ENCODE results near the gene HMGCS1. TPM values are rescaled to one million over a fixed set of nuclear protein-coding genes. Genes with fewer than 3 reads are reported as not detected.

The HMGCS1 gene
- total and polyA plus RNA-seq, 2 of the 8 experiments (the other 6 are each of a cell fraction or from before 2014, with no cell fraction given): 63.6 to 236 TPM

DNA sequence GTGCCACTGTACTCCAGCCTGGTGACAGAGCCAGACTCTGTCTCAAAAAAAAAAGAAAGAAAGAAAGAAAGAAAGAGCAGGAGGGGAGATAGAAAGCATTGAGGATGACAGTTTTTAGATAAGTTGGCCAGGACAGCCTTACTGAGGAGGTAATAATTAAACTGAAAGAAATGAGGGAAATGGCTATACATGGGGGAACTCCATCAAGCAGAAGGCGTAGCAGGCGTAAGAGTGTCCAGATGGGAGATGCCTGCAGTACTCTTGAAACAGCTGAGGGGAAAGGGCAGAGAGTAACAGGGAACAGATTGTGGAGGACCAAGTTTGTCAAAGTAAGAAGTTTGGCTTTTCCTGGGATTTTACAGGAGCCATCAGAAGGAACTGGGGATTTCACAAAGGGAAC, 57.5 kb downstream of the HMGCS1 start:
- no peak overlapping the region for H2BK12ac ChIP-seq (ENCODE audit: low read depth, low read length)
- H3K4me2 ChIP-seq (ENCODE audit: insufficient read depth in 1 of 2, low read depth in 2 of 2, low read length in 2 of 2): no peak overlapping the region
- H3K23ac ChIP-seq (ENCODE audit: insufficient read length): no peak overlapping the region
- no peak overlapping the region for H3K9ac ChIP-seq (replicated peaks in 1 of 4; ENCODE audit: extremely low read depth in 1 of 4, low read depth in 3 of 4, low read length in 3 of 4)
- 91% methylated on average over 2 of the region's 2 CpGs; no CpG with 5 or more reads in 1 of the 2 experiments for WGBS, 2 experiments (ENCODE audit: extremely low coverage in 1 of 2, insufficient coverage in 1 of 2, insufficient read length in 1 of 2, insufficient replicate concordance in 2 of 2, low coverage in 1 of 2, low lambda C conversion rate in 2 of 2, missing lambda C conversion rate in 1 of 2)
- H4K8ac ChIP-seq (ENCODE audit: extremely low read depth, insufficient read depth, low read length): no peak overlapping the region
- no peak overlapping the region for H3K14ac ChIP-seq (ENCODE audit: insufficient read length)
- H3K79me1 ChIP-seq (ENCODE audit: low read depth, low read length): no peaks in the 10 kb centered on the region; the same call in 1 of the 2 replicates
- H3K56ac ChIP-seq (replicated peaks; ENCODE audit: insufficient read length, low read depth, low read length): no peak overlapping the region
- no peak overlapping the region for H3K4ac ChIP-seq (replicated peaks; ENCODE audit: insufficient read length, low read depth, low read length)
- no peak overlapping the region for H4K5ac ChIP-seq (ENCODE audit: insufficient read length, low read depth, low read length)
- no peaks in the 10 kb centered on the region for H3K79me2 ChIP-seq (ENCODE audit: control insufficient read depth in 1 of 2, insufficient read depth in 2 of 2, low read length in 2 of 2)
- POLR2A ChIA-PET (ENCODE audit: partially characterized antibody): no interaction called here
- H2AK5ac ChIP-seq (ENCODE audit: low read depth, low read length): no peak overlapping the region
- no peak overlapping the region for H3K4me3 ChIP-seq (ENCODE audit: extremely low read depth in 1 of 4, insufficient read depth in 2 of 4, low read depth in 3 of 4, low read length in 4 of 4)
- H3K27me3 ChIP-seq (replicated peaks in 1 of 4; ENCODE audit: control insufficient read depth in 3 of 4, extremely low read depth in 1 of 4, insufficient read depth in 3 of 4, low read length in 3 of 4): no peaks in the 10 kb centered on the region
- no peak overlapping the region for H3K27ac ChIP-seq (ENCODE audit: low read depth, low read length)
- no peak overlapping the region for H2BK20ac ChIP-seq (ENCODE audit: low read length)
- no peak overlapping the region for H2BK120ac ChIP-seq (replicated peaks; ENCODE audit: low read depth, low read length)
- no peak overlapping the region for H4K91ac ChIP-seq (replicated peaks; ENCODE audit: insufficient read length, low read length)
- FAIRE-seq: no peak
- no peaks in the 10 kb centered on the region for H3K23me2 ChIP-seq (ENCODE audit: low read depth, low read length)
- no peak overlapping the region for H2AFZ ChIP-seq (ENCODE audit: low read length)
- CTCF ChIA-PET (ENCODE audit: partially characterized antibody): interaction anchor here (0.9 to 1.2 kb wide), 2 partner anchors 10 to 32 kb away, joined by 3 read pairs; no protein-coding TSS in a partner anchor
- H4K20me1 ChIP-seq (replicated peaks in 1 of 2; ENCODE audit: control insufficient read depth in 1 of 2, insufficient read depth in 2 of 2, low read length in 2 of 2): no peaks in the 10 kb centered on the region
- no peaks in the 10 kb centered on the region for H3K9me3 ChIP-seq (ENCODE audit: insufficient read depth in 2 of 2, low read depth in 1 of 2, low read length in 1 of 2)
- no peak overlapping the region for H2BK15ac ChIP-seq (ENCODE audit: low read length)
- no peak overlapping the region for H2BK5ac ChIP-seq (ENCODE audit: low read depth, low read length)
- H3K36me3 ChIP-seq (ENCODE audit: control insufficient read depth in 2 of 4, insufficient read depth in 4 of 4, low read length in 3 of 4): no peaks in the 10 kb centered on the region
- DNase-seq (ENCODE audit: low read depth in 1 of 2, low spot score in 2 of 2): no peak
- H3K18ac ChIP-seq (ENCODE audit: extremely low read depth, low read length): no peak overlapping the region
- no peaks in the 10 kb centered on the region for H3K4me1 ChIP-seq (replicated peaks in 1 of 4; ENCODE audit: control insufficient read depth in 3 of 4, insufficient read depth in 4 of 4, low read length in 3 of 4)
- no peak for TF ChIP-seq CHD2 (IDR thresholded peaks at IDR 0.05; ENCODE audit: low read length)

Measured in H1 (cell line).